Neural progenitor cell (in vitro differentiated cells): ENCODE measurements around the gene MYL10. TPM values are rescaled to one million over a fixed set of nuclear protein-coding genes. Genes with fewer than 3 reads are reported as not detected.

Experiments
- DNase-seq: peaks from one replicate; pipeline ENCODE4 v3.0.0-alpha.2; 2016; ENCODE audit warnings: low spot score
- H2AFZ ChIP-seq: fragments of 200-600 bp; sonication (generic); replicated peaks from 2 replicates; pipeline ENCODE4 v1.6.1; 2016; ENCODE audit warnings: antibody characterized with exemption
- H3F3A ChIP-seq: fragments of 200-600 bp; sonication (generic); 2 replicates; pipeline ENCODE4 v1.6.1; 2016; ENCODE audit warnings: antibody characterized with exemption, low read depth
- H3K27ac ChIP-seq: fragments of 200-600 bp; sonication (generic); 2 replicates; pipeline ENCODE4 v1.5.1; 2016; ENCODE audit warnings: mild to moderate bottlenecking
- H3K27me3 ChIP-seq: fragments of 200-600 bp; sonication (generic); 2 replicates; pipeline ENCODE4 v1.6.1; 2016; ENCODE audit warnings: mild to moderate bottlenecking, moderate library complexity
- H3K36me3 ChIP-seq: fragments of 200-600 bp; sonication (generic); 2 replicates; pipeline ENCODE4 v1.5.1; 2016
- H3K4me1 ChIP-seq: fragments of 200-600 bp; sonication (generic); 2 replicates; pipeline ENCODE4 v1.6.1; 2016; ENCODE audit warnings: mixed run types
- H3K4me2 ChIP-seq: fragments of 200-600 bp; sonication (generic); 2 replicates; pipeline ENCODE4 v1.6.1; 2016
- H3K4me3 ChIP-seq: fragments of 200-600 bp; sonication (generic); 2 replicates; pipeline ENCODE4 v1.5.1; 2016
- H3K79me2 ChIP-seq: fragments of 200-600 bp; sonication (generic); 2 replicates; pipeline ENCODE4 v1.6.1; 2016; ENCODE audit warnings: low read depth
- H3K9ac ChIP-seq: fragments of 200-600 bp; sonication (generic); 2 replicates; pipeline ENCODE4 v1.6.1; 2016
- H3K9me3 ChIP-seq: fragments of 200-600 bp; sonication (generic); 2 replicates; pipeline ENCODE4 v1.5.1; 2016; ENCODE audit warnings: low read depth
- H4K20me1 ChIP-seq: fragments of 200-600 bp; sonication (generic); 2 replicates; pipeline ENCODE4 v1.6.1; 2016; ENCODE audit warnings: low read depth
- H3K27ac Mint-ChIP-seq: 3 replicates; pipeline ENCODE4 v1.8.0; 2021; ENCODE audit warnings: mixed read lengths
- H3K27me3 Mint-ChIP-seq: 2 replicates; pipeline ENCODE4 v1.8.0; 2022; ENCODE audit warnings: low read depth, mild to moderate bottlenecking, inconsistent platforms, moderate library complexity, mixed read lengths; ENCODE audit not compliant: insufficient read depth
- H3K36me3 Mint-ChIP-seq: 3 replicates; pipeline ENCODE4 v1.8.0; 2021; ENCODE audit warnings: mixed read lengths
- H3K4me1 Mint-ChIP-seq: 3 replicates; pipeline ENCODE4 v1.8.0; 2021; ENCODE audit warnings: mixed read lengths
- H3K4me3 Mint-ChIP-seq: 3 replicates; pipeline ENCODE4 v1.8.0; 2021; ENCODE audit warnings: mild to moderate bottlenecking, moderate library complexity, mixed read lengths
- H3K9me3 Mint-ChIP-seq: 3 replicates; pipeline ENCODE4 v1.8.0; 2020; ENCODE audit warnings: mixed read lengths
- EZH2 ChIP-seq: fragments of 200-600 bp; sonication (generic); IDR thresholded peaks from 2 replicates; pipeline ENCODE4 v1.6.1; 2017; ENCODE audit warnings: antibody characterized with exemption, mild to moderate bottlenecking, moderate library complexity
- EZH2phosphoT487 ChIP-seq: fragments of 200-600 bp; sonication (generic); IDR thresholded peaks from 2 replicates; pipeline ENCODE4 v1.6.1; 2017; ENCODE audit warnings: antibody characterized with exemption
- total RNA-seq: library from RNA; depleted of rRNA; stranded (reverse); fragments of >200 nt; gene quantifications from 2 replicates; pipeline ENCODE4 v1.2.3, GENCODE V29; 2015; ENCODE audit warnings: low replicate concordance
- TF ChIP-seq, protein P1 (sequence below): fragments of 200-600 bp; sonication (generic); IDR thresholded peaks from 2 replicates; pipeline ENCODE4 v1.5.1; 2017; ENCODE audit warnings: antibody characterized with exemption, mild to moderate bottlenecking

Gene MYL10
- total RNA-seq, 1 donor from 2014 or later = not detected

DNA sequence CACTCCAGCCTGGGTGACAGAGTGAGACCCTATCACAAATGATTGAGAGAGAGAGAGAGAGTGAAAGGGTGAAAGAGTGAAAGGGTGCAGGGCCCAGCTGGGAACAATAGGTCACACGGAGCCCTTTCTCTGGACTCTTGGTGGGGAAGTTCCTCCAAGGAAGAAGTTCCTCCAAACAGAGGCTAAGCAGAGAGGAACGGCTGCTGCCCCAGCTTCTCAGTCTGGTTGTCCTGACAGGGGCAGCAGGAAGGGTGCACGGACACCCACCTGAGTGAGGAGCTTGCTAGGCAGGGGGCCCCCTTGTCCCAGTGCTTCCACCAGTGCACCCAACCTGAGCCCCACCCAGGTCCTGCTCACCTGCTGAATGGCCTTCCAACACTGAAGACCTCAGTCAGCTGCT, 38.8 kb upstream of the MYL10 start:
- Histone ChIP-seq H4K20me1 (no peaks in the 10 kb centered on the region), H3K4me1 (peaks cover 8% of the 10 kb centered on the region), H3K27ac (no peak overlapping the region), H3F3A (no peaks in the 10 kb centered on the region), H2AFZ (no peak overlapping the region), H3K27me3 (no peaks in the 10 kb centered on the region), H3K4me2 (no peak overlapping the region), H3K36me3 (no peaks in the 10 kb centered on the region), H3K9ac (no peak overlapping the region), H3K4me3 (no peak overlapping the region), H3K9me3 (no peaks in the 10 kb centered on the region), H3K79me2 (no peaks in the 10 kb centered on the region)
- H3K36me3 Mint-ChIP-seq = no peaks in the 10 kb centered on the region
- H3K9me3 Mint-ChIP-seq = peaks cover 7% of the 10 kb centered on the region
- H3K4me3 Mint-ChIP-seq = no peak overlapping the region
- no peak for DNase-seq
- TF ChIP-seq EZH2phosphoT487 (no peak), EZH2 (no peak)
- TF ChIP-seq, protein P1, sequence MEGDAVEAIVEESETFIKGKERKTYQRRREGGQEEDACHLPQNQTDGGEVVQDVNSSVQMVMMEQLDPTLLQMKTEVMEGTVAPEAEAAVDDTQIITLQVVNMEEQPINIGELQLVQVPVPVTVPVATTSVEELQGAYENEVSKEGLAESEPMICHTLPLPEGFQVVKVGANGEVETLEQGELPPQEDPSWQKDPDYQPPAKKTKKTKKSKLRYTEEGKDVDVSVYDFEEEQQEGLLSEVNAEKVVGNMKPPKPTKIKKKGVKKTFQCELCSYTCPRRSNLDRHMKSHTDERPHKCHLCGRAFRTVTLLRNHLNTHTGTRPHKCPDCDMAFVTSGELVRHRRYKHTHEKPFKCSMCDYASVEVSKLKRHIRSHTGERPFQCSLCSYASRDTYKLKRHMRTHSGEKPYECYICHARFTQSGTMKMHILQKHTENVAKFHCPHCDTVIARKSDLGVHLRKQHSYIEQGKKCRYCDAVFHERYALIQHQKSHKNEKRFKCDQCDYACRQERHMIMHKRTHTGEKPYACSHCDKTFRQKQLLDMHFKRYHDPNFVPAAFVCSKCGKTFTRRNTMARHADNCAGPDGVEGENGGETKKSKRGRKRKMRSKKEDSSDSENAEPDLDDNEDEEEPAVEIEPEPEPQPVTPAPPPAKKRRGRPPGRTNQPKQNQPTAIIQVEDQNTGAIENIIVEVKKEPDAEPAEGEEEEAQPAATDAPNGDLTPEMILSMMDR = no peak
- H3K27me3 Mint-ChIP-seq = peaks cover 10% of the 10 kb centered on the region
- peaks cover 20% of the 10 kb centered on the region for H3K4me1 Mint-ChIP-seq
- H3K27ac Mint-ChIP-seq = no peak overlapping the region

DNA sequence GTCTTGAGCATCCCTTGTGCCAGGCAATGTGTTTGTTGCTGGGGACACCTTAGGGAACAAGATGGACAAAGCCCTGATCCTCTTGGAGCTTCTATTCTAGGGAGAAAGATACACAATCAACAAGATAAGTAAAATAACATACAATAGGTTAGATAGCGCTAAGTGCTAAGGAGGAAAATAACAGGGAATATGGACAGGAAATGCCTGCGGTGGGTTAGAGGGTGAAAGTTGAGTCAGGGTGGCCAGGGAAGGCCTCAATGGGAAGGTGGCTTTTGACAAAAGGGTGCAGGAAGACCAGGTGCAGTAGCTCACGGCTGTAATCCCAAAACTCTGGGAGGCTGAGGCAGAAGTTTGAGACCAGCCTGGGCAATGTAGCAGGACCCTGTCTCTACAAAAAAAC, 38.3 kb upstream of the MYL10 start:
- H3K9me3 ChIP-seq = no peaks in the 10 kb centered on the region
- no peaks in the 10 kb centered on the region for H4K20me1 ChIP-seq
- H3K9ac ChIP-seq = no peak overlapping the region
- H3K27me3 ChIP-seq = no peaks in the 10 kb centered on the region
- no peak overlapping the region for H3K27ac ChIP-seq
- Mint-ChIP-seq H3K4me3 (no peak overlapping the region), H3K27me3 (peaks cover 11% of the 10 kb centered on the region), H3K4me1 (peaks cover 20% of the 10 kb centered on the region), H3K36me3 (no peaks in the 10 kb centered on the region), H3K27ac (no peak overlapping the region), H3K9me3 (peaks cover 7% of the 10 kb centered on the region)
- H3F3A ChIP-seq = no peaks in the 10 kb centered on the region
- H3K79me2 ChIP-seq = no peaks in the 10 kb centered on the region
- H2AFZ ChIP-seq = no peak overlapping the region
- no peak overlapping the region for H3K4me3 ChIP-seq
- no peak overlapping the region for H3K4me2 ChIP-seq
- no peaks in the 10 kb centered on the region for H3K36me3 ChIP-seq
- H3K4me1 ChIP-seq = peaks cover 8% of the 10 kb centered on the region
- TF ChIP-seq, protein P1 = no peak
- TF ChIP-seq EZH2phosphoT487 = no peak
- no peak for TF ChIP-seq EZH2
- DNase-seq = no peak

DNA sequence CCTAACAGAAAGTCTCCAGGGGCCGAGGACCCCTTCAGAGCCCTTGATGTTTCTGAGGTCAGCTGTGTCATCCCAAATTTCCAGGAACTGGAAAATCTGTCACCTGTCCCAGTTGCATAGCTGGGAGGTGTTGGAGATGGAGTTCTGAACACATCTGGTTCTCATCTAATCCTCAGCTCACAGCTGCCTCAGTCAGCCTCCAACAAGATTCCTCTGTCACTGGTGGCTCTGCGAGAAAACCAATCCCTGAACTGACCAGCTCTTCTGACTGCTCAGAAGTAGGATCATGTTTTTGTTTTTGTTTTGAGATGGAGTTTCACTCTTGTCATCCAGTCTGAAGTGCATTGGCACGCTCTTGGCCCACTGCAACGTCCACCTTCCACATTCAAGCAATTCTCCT, 37.6 kb upstream of the MYL10 start:
- Histone ChIP-seq H2AFZ (no peak overlapping the region), H3K27ac (no peak overlapping the region), H3K4me1 (peaks cover 8% of the 10 kb centered on the region), H3K4me3 (no peak overlapping the region), H3K9ac (no peak overlapping the region), H3K9me3 (no peaks in the 10 kb centered on the region), H4K20me1 (no peaks in the 10 kb centered on the region), H3K79me2 (no peaks in the 10 kb centered on the region), H3F3A (no peaks in the 10 kb centered on the region), H3K4me2 (no peak overlapping the region), H3K27me3 (no peaks in the 10 kb centered on the region), H3K36me3 (no peaks in the 10 kb centered on the region)
- Mint-ChIP-seq H3K36me3 (no peaks in the 10 kb centered on the region), H3K4me1 (peaks cover 17% of the 10 kb centered on the region), H3K9me3 (peaks cover 9% of the 10 kb centered on the region), H3K27ac (no peak overlapping the region), H3K4me3 (no peak overlapping the region), H3K27me3 (peaks cover 11% of the 10 kb centered on the region)
- no peak for DNase-seq
- TF ChIP-seq EZH2 (no peak), EZH2phosphoT487 (no peak)
- TF ChIP-seq, protein P1 = no peak
